ENCODE data around the gene TOB1. TPM values are rescaled to one million over a fixed set of nuclear protein-coding genes. Genes with fewer than 3 reads are reported as not detected.

Gene TOB1
- total RNA-seq, 1 donor from 2014 or later, result 101 TPM

DNA sequence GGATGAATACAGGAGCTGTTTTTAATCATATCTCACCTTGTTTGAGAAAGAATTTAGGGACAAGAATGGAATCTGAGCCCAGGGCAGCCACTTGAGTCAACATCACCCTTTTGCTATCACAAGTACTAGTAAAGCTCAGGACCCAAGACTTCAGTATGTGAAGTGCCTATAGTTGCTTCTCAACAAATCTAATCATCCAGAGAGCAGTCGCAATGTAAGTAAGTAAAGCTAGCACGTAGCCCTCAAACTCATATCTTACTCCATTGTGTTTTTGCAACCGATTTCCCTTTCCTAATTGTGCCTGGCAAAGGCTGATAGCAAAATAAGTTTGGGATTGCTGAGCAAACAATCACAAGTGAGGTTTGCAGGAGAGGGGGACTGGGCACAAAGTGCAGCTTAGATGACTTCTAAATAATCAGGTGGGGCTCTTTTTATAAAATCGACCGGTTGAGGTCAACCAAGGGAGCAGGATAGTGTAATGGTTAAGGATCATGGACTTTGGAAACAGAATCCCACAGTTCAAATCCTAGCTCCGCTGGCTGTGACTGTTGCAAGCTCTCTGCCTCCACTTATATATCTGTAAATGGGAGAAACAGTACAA is 13.0 kb downstream of the TOB1 start:
- Histone ChIP-seq H3K4me1 (peaks cover 48% of the 10 kb centered on the region), H3K4me3 (peak overlapping the region; percentile 59), H3K36me3 (no peaks in the 10 kb centered on the region), H3K9me3 (replicated peaks) (no peaks in the 10 kb centered on the region), H3K27ac (replicated peaks) (peak overlapping the region; percentile 91), H3K27me3 (ENCODE audit: low read depth) (no peaks in the 10 kb centered on the region)
- no peak for DNase-seq
- intact Hi-C loops (cut with micrococcal nuclease), result loop anchor here (5.0 kb wide), 1 partner anchor 104 kb away; no protein-coding TSS in a partner anchor
- no peak for TF ChIP-seq CTCF (IDR thresholded peaks at IDR 0.05; ENCODE audit: borderline replicate concordance)

DNA sequence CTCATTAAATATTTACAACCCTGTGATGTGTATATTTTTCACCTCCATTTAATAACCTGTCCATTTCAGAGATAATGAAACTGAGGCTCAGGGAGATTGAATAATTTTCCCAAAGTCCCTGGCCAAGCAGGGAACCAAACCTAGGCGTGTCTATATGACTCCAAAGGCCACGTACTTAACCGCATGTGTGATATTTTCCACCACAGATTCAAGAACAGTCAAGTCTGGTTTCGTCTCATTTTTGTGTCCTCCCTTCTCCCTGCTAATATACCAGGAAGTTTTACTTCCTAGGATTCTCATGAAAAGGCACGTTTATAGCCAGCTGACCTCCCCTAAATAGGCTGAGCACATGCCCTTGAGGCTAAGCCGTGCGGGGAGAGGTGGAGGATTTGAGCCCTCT is 15.5 kb downstream of the TOB1 start:
- Histone ChIP-seq H3K4me3 (no peak overlapping the region), H3K9me3 (replicated peaks) (no peaks in the 10 kb centered on the region), H3K4me1 (peaks cover 54% of the 10 kb centered on the region), H3K27me3 (ENCODE audit: low read depth) (no peaks in the 10 kb centered on the region), H3K36me3 (no peaks in the 10 kb centered on the region), H3K27ac (replicated peaks) (peak overlapping the region; percentile 91)
- no peak for DNase-seq
- intact Hi-C loops (cut with micrococcal nuclease), result loop anchor here (5.0 kb wide), 1 partner anchor 107 kb away; no protein-coding TSS in a partner anchor
- no peak for TF ChIP-seq CTCF (IDR thresholded peaks at IDR 0.05; ENCODE audit: borderline replicate concordance)

DNA sequence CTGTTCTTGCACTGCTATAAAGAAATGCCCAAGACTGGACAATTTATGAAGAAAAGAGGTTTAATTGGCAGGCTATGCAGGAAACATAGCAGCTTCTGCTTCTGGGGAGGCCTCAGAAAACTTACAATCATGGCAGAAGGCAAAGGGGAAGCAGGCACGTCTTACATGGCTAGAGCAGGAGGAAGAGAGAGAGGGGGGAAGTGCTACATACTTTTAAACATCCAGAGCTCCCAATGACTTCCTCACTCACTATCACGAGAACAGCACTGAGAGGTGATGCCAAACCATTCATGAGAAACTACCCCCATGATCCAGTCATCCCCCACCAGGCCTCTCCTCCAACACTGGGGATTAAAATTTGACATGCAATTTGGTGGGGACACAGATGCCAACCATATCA is 17.4 kb downstream of the TOB1 start:
- no peak for TF ChIP-seq CTCF (IDR thresholded peaks at IDR 0.05; ENCODE audit: borderline replicate concordance)
- Histone ChIP-seq H3K27ac (replicated peaks) (peak overlapping the region; percentile 53), H3K27me3 (ENCODE audit: low read depth) (no peaks in the 10 kb centered on the region), H3K4me1 (peaks cover 56% of the 10 kb centered on the region), H3K4me3 (no peak overlapping the region), H3K9me3 (replicated peaks) (no peaks in the 10 kb centered on the region), H3K36me3 (no peaks in the 10 kb centered on the region)
- intact Hi-C loops (cut with micrococcal nuclease), result loop anchor here (10.0 kb wide), 1 partner anchor 304 kb away; the partner anchor contains the start of gene SPATA20
- no peak for DNase-seq

- peaks cover 50% of the 10 kb centered on the region for H3K4me1 ChIP-seq
- TF ChIP-seq CTCF (IDR thresholded peaks at IDR 0.05; ENCODE audit: borderline replicate concordance), result peak; percentile 59
- intact Hi-C loops (cut with micrococcal nuclease), result loop anchor here (10.0 kb wide), 1 partner anchor 303 kb away; the partner anchor contains the start of gene SPATA20
- no peak overlapping the region for H3K4me3 ChIP-seq
- H3K27ac ChIP-seq (replicated peaks), result peak overlapping the region; percentile 53
- no peaks in the 10 kb centered on the region for H3K9me3 ChIP-seq (replicated peaks)
- H3K27me3 ChIP-seq (ENCODE audit: low read depth), result no peaks in the 10 kb centered on the region
- no peaks in the 10 kb centered on the region for H3K36me3 ChIP-seq
- no peak for DNase-seq
Measured at GRCh38 chr17:50848039-50848438, 18.1 kb downstream of the TOB1 start.

- DNase-seq, result no peak
- Histone ChIP-seq H3K36me3 (no peaks in the 10 kb centered on the region), H3K9me3 (replicated peaks) (no peaks in the 10 kb centered on the region), H3K27me3 (ENCODE audit: low read depth) (no peaks in the 10 kb centered on the region), H3K4me3 (no peak overlapping the region), H3K4me1 (peaks cover 45% of the 10 kb centered on the region), H3K27ac (replicated peaks) (peak overlapping the region; percentile 53)
- intact Hi-C loops (cut with micrococcal nuclease), result loop anchor here (10.0 kb wide), 1 partner anchor 303 kb away; the partner anchor contains the start of gene SPATA20
- TF ChIP-seq CTCF (IDR thresholded peaks at IDR 0.05; ENCODE audit: borderline replicate concordance), result no peak
Measured at GRCh38 chr17:50847566-50847965, 18.6 kb downstream of the TOB1 start.
